Lower leg skin (tissue), 3 donors: ENCODE data around the gene MXRA7.

Source experiments
- CTCF ChIP-seq, 3 donors: fragments of 450-650 bp; IDR thresholded peaks; one replicate each; pipeline ENCODE4 v1.5.1; 2016; ENCODE audit warnings: antibody characterized with exemption in 3 of 3, mild to moderate bottlenecking in 3 of 3, moderate library complexity in 2 of 3
- POLR2A ChIP-seq, 2 donors: fragments of 450-650 bp; IDR thresholded peaks; one replicate each; pipeline ENCODE4 v1.6.1; 2016 to 2017; ENCODE audit warnings: antibody characterized with exemption in 2 of 2, mild to moderate bottlenecking in 1 of 2, moderate library complexity in 1 of 2

- TF ChIP-seq CTCF (IDR thresholded peaks at IDR 0.05): no peak
- no peak for TF ChIP-seq POLR2A (IDR thresholded peaks at IDR 0.05)
Measured at GRCh38 chr17:76685846-76686245, 24.9 kb downstream of the MXRA7 start.
